Mucosa of descending colon (tissue), 3 donors: Measurements from ENCODE around the gene RNF144B. TPM values are rescaled to one million over a fixed set of nuclear protein-coding genes. Genes with fewer than 3 reads are reported as not detected.

Source experiments
- ATAC-seq: fragments of 200-7000 bp; cut with Tn5 transposase; one replicate; pipeline ENCODE4 v1.9.1; 2020; ENCODE audit warnings: mild to moderate bottlenecking, moderate library complexity
- DNase-seq, 3 donors: peaks; one replicate each; pipeline ENCODE4 v3.0.0-alpha.2; 2020
- H3K36me3 ChIP-seq: fragments of 200-600 bp; one replicate; pipeline ENCODE4 v1.8.0; 2021; ENCODE audit warnings: low read depth, mild to moderate bottlenecking
- H3K4me1 ChIP-seq: fragments of 200-600 bp; one replicate; pipeline ENCODE4 v1.8.0; 2021; ENCODE audit warnings: low read depth, mild to moderate bottlenecking
- H3K4me3 ChIP-seq: fragments of 200-600 bp; one replicate; pipeline ENCODE4 v1.8.0; 2021; ENCODE audit warnings: mild to moderate bottlenecking
- H3K9me3 ChIP-seq: fragments of 200-600 bp; one replicate; pipeline ENCODE4 v1.8.0; 2021; ENCODE audit warnings: mild to moderate bottlenecking
- intact Hi-C, 2 donors: fragments of 100-400 bp; cut with DNase I in 1 of 2; cut with micrococcal nuclease in 1 of 2; formaldehyde crosslinking; loops; one replicate each; pipeline versions ENCODE4 v1.11.0 to v1.11.1; 2022; cut with DNase I, micrococcal nuclease
- total RNA-seq, 3 donors: library from RNA; stranded (reverse); fragmentation: NEBNext Ultra II Directional in 2 of 3; extraction: Animal tissue kit (Norgen Biotek cat#: 25700) in 2 of 3; gene quantifications; one replicate each; pipeline versions ENCODE4 v1.2.1 to v1.2.4, GENCODE V29; 2021 to 2023
- TF ChIP-seq, protein P1 (sequence below): fragments of 200-600 bp; IDR thresholded peaks from one replicate; pipeline ENCODE4 v1.8.0; 2022; ENCODE audit warnings: antibody characterized with exemption, mild to moderate bottlenecking
- donor health status: DM: no; HTN: no; CAD: no; lungs with moderate emphysema.
- donor health status: DM: no; HTN: no; CAD: no.
- donor health status: DM: no; HTN: yes; CAD: no.

RNF144B gene
- total RNA-seq, 3 donors from 2014 or later = 5.9 to 8.7 (median 8.0) TPM

DNA sequence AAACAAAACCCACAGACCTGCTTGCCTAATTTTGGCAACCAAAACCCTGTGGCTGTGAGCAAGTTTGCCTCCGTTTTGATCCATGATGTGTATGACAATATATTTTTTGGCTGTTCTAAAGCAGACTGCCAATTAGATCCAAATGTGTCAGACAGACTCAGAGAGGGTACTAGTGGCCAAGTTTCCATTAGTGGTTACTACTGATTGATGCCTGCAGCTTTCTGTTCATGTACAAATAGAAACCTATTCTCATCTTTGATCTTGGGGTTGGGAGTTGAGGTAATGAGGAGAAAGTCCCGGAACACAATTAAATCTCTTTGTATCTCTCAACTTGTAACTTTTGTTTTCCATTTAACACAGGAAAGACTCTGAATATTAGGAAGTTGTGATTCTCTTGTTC lies 100.9 kb downstream of the RNF144B start:
- H3K4me3 ChIP-seq = no peak overlapping the region
- TF ChIP-seq, protein P1, sequence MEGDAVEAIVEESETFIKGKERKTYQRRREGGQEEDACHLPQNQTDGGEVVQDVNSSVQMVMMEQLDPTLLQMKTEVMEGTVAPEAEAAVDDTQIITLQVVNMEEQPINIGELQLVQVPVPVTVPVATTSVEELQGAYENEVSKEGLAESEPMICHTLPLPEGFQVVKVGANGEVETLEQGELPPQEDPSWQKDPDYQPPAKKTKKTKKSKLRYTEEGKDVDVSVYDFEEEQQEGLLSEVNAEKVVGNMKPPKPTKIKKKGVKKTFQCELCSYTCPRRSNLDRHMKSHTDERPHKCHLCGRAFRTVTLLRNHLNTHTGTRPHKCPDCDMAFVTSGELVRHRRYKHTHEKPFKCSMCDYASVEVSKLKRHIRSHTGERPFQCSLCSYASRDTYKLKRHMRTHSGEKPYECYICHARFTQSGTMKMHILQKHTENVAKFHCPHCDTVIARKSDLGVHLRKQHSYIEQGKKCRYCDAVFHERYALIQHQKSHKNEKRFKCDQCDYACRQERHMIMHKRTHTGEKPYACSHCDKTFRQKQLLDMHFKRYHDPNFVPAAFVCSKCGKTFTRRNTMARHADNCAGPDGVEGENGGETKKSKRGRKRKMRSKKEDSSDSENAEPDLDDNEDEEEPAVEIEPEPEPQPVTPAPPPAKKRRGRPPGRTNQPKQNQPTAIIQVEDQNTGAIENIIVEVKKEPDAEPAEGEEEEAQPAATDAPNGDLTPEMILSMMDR = no peak
- DNase-seq (no peak), ATAC-seq (no peak)
- H3K9me3 ChIP-seq = no peaks in the 10 kb centered on the region
- intact Hi-C loops = no loop called here
- H3K36me3 ChIP-seq = no peaks in the 10 kb centered on the region
- H3K4me1 ChIP-seq = no peaks in the 10 kb centered on the region

DNA sequence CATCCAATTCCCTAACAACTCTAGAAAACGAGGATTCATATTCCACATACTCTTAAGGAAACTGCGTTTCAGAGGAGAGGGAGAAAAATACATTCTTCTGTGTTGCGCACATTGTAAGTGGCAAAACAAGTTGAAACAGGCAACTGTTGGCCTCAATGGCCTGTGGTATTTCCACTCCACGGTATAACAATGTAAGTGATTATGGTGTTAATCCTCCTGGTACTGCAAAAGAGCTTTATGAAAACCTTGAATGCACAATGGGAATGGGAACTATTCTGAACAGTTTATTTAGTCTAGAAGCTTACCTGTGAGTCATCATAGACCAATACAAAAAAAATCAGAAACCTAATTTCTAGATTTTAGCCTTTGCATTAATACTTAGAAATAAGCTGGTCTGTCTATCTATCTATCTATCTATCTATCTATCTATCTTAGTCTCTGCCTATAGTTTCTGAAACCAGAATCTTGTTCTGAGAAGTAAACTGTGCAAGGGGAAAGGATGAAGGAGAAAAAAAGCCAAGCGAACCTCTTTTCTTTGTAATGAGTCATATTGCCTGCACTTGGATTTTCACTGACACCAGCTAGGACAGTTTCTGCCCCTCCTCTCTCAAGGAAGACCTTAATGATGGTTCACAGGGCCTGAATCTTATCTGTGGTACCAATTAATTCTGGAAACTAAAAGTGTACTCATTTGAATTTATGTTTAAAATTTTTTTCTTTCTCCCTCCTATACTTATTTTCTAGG lies 101.5 kb downstream of the RNF144B start:
- H3K4me3 ChIP-seq = no peak overlapping the region
- ATAC-seq = no peak
- TF ChIP-seq, protein P1 = no peak

DNA sequence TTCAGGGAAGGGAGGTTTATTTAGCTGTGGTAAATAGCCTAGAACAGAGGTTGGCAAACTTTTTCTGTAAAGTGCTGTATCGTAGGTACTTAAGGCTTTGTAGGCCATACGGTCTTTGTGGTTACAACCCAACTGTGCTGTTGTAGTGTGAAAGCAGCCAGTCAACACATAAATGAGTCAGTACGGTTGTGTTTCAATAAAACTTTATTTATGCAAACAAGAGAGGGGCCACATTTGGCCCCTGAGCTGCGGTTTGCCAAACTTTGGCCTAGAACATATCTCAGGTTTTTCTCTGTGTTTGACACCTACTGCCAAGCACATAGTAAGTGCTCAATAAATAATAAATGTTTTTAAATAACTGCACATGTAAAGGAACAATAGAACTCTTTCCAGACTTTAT lies 102.2 kb downstream of the RNF144B start:
- Histone ChIP-seq H3K36me3 (no peaks in the 10 kb centered on the region), H3K4me1 (peaks cover 3% of the 10 kb centered on the region), H3K4me3 (no peak overlapping the region), H3K9me3 (no peaks in the 10 kb centered on the region)
- DNase-seq (no peak), ATAC-seq (no peak)
- intact Hi-C loops = no loop called here
- TF ChIP-seq, protein P1 = no peak

More for the DNA sequence above, 101.5 kb downstream of the RNF144B start:
- intact Hi-C loops = no loop called here
- no peaks in the 10 kb centered on the region for H3K4me1 ChIP-seq
- no peaks in the 10 kb centered on the region for H3K36me3 ChIP-seq
- DNase-seq = no peak
- no peaks in the 10 kb centered on the region for H3K9me3 ChIP-seq

DNA sequence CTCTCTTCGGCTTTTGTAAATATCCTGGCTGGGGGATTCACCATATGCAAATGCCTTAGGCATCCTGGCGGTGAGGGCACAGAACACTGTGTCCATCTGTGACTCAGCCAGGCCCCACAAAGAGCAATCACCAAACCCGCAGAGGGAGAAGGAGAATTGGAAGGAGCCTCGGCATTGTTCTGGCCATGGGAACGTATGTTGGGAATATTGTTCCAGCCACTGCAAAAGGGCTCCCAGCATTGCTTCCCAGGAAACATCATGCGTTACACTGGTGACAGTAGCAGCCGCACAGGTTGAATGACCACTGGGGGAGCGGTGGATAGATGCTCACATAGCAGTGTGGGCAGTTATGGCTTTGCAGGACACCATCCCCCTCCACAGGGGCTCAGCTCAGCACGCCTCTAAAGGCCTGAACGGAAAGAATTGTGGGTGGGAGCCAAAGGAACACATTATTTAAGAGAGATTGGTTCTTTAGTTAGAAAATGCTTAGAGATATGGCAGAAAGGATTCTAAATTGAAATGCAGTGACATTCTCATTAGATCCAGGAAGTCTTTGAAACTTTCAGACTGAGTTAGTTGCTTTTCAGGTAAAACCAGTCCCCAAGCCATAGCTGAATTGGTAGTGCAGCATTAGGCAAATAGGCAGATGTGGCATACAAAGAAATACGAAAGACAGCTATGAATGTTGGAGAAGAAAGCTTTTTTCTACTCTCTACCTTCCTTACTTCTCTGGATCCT lies 104.3 kb downstream of the RNF144B start:
- no peak for DNase-seq
- no peaks in the 10 kb centered on the region for H3K36me3 ChIP-seq
- H3K9me3 ChIP-seq = no peaks in the 10 kb centered on the region
- ATAC-seq = no peak
- H3K4me3 ChIP-seq = no peak overlapping the region
- TF ChIP-seq, protein P1 = no peak
- H3K4me1 ChIP-seq = peaks cover 3% of the 10 kb centered on the region
- intact Hi-C loops = no loop called here

DNA sequence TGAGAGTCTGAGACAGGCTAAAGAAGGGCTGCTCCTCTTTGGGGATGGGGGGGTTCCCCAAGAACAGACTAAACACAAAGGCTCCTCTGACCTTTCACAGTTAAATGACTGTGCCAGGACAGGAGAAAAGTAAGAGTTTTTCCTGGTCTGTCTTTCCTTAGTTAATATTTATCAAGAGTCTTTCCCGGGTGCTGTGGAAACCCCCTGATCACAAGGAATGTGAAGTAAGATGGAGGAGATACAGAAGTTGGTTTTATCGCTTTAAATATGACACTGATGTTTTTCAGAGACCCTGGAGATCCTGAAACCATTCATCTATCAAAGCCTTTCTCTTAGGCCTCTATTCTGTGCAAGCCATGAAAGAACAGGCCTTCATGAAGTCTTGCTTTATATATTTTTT lies 105.8 kb downstream of the RNF144B start:
- no peak for ATAC-seq

More for the DNA sequence above, 105.8 kb downstream of the RNF144B start:
- Histone ChIP-seq H3K36me3 (no peaks in the 10 kb centered on the region), H3K9me3 (no peaks in the 10 kb centered on the region), H3K4me1 (peaks cover 3% of the 10 kb centered on the region), H3K4me3 (no peak overlapping the region)
- intact Hi-C loops = no loop called here
- DNase-seq = no peak
- TF ChIP-seq, protein P1 = no peak
